ENCODE measurements around the gene ATP6V0E1.

- TF ChIP-seq CTCF (IDR thresholded peaks at IDR 0.05): no peak
- TF ChIP-seq POLR2A (IDR thresholded peaks at IDR 0.05): no peak
- TF ChIP-seq POLR2AphosphoS5 (IDR thresholded peaks at IDR 0.05): no peak
Observed at GRCh38 chr5:173015598-173016455, 32.3 kb downstream of the ATP6V0E1 start.

Data from breast epithelium (tissue), 3 donors.